ENCODE data around the gene CIAO2B. TPM values are rescaled to one million over a fixed set of nuclear protein-coding genes. Genes with fewer than 3 reads are reported as not detected.
A peak's percentile ranks its signal among the peaks of the same experiment; 100 is the strongest.

Gene CIAO2B
- total RNA-seq, 4 donors from 2014 or later: 83.1 to 101 (median 95.5) TPM

- no peaks in the 10 kb centered on the region for H3K36me3 ChIP-seq
- no peak overlapping the region for H3K4me3 ChIP-seq
- 100% methylated on average over 3 of the region's 3 CpGs for WGBS
- intact Hi-C loops (cut with DNase I): loop anchor here (1.0 to 5.0 kb wide), 2 partner anchors 33 to 261 kb away; partner anchors contain the start of genes FBXL8 and TRADD
- no peak overlapping the region for H3K27ac ChIP-seq (replicated peaks in 1 of 4)
- H3K27me3 ChIP-seq: no peaks in the 10 kb centered on the region
- no peak for TF ChIP-seq CTCF (IDR thresholded peaks at IDR 0.05)
- H3K4me1 ChIP-seq: peaks cover 26 to 46% (median 41%) of the 10 kb centered on the region in 4 donors
- no peaks in the 10 kb centered on the region for H3K9me3 ChIP-seq
- no peak for DNase-seq (ENCODE audit: extremely low spot score)
Measured at GRCh38 chr16:66895999-66896398, 38.2 kb downstream of the CIAO2B start.

- no peaks in the 10 kb centered on the region for H3K9me3 ChIP-seq
- no peak for TF ChIP-seq POLR2A (IDR thresholded peaks at IDR 0.05; ENCODE audit: low read depth)
- TF ChIP-seq CTCF (IDR thresholded peaks at IDR 0.05): no peak
- TF ChIP-seq EP300 (IDR thresholded peaks at IDR 0.05): no peak
- TF ChIP-seq POLR2AphosphoS5 (IDR thresholded peaks at IDR 0.05): no peak
- intact Hi-C loops (cut with DNase I): loop anchor here (1.0 to 5.0 kb wide), 2 partner anchors 34 to 262 kb away; partner anchors contain the start of genes FBXL8 and TRADD
- H3K4me1 ChIP-seq: peaks cover 23 to 43% (median 37%) of the 10 kb centered on the region in 4 donors
- H3K4me3 ChIP-seq: no peak overlapping the region
- no peaks in the 10 kb centered on the region for H3K27me3 ChIP-seq
- WGBS: 93% methylated on average over 5 of the region's 5 CpGs
- peak overlapping the region in 1 of 4 donors; percentile 33 for H3K27ac ChIP-seq (replicated peaks in 1 of 4)
- DNase-seq (ENCODE audit: extremely low spot score): no peak
- no peaks in the 10 kb centered on the region for H3K36me3 ChIP-seq
Measured at GRCh38 chr16:66895689-66895979, 38.6 kb downstream of the CIAO2B start.

GRCh38 chr16:66894948-66895688, 39.1 kb downstream of the CIAO2B start:
- TF ChIP-seq EP300 (IDR thresholded peaks at IDR 0.05) (no peak), POLR2AphosphoS5 (IDR thresholded peaks at IDR 0.05) (peak in 1 of 2 donors; percentile 53), CTCF (IDR thresholded peaks at IDR 0.05) (peak; percentile 76 to 86 (median 84)), POLR2A (IDR thresholded peaks at IDR 0.05; ENCODE audit: low read depth) (no peak)
- Histone ChIP-seq H3K36me3 (no peaks in the 10 kb centered on the region), H3K4me3 (no peak overlapping the region), H3K4me1 (peaks cover 17 to 37% (median 32%) of the 10 kb centered on the region in 4 donors), H3K9me3 (no peaks in the 10 kb centered on the region), H3K27ac (replicated peaks in 1 of 4) (peak overlapping the region in 1 of 4 donors; percentile 33), H3K27me3 (no peaks in the 10 kb centered on the region)
- DNase-seq (ENCODE audit: extremely low spot score): no peak
- WGBS: 37% methylated on average over 8 of the region's 11 CpGs
- intact Hi-C loops (cut with DNase I): loop anchor here (1.0 to 5.0 kb wide), 2 partner anchors 34 to 262 kb away; partner anchors contain the start of genes FBXL8 and TRADD

- Histone ChIP-seq H3K4me1 (peaks cover 7 to 27% (median 22%) of the 10 kb centered on the region in 4 donors), H3K36me3 (no peaks in the 10 kb centered on the region), H3K4me3 (no peak overlapping the region), H3K9me3 (no peaks in the 10 kb centered on the region), H3K27ac (replicated peaks in 1 of 4) (no peak overlapping the region), H3K27me3 (no peaks in the 10 kb centered on the region)
- intact Hi-C loops (cut with DNase I): no loop called here
- DNase-seq (ENCODE audit: extremely low spot score): no peak
- TF ChIP-seq CTCF (IDR thresholded peaks at IDR 0.05): no peak
- no peak for TF ChIP-seq POLR2AphosphoS5 (IDR thresholded peaks at IDR 0.05)
- TF ChIP-seq EP300 (IDR thresholded peaks at IDR 0.05): no peak
- WGBS: 66% methylated on average over 2 of the region's 2 CpGs
Measured at GRCh38 chr16:66894055-66894454, 40.1 kb downstream of the CIAO2B start.

All from esophagus muscularis mucosa (tissue), 4 donors.